ENCODE measurements around the gene CCDC87. TPM values are rescaled to one million over a fixed set of nuclear protein-coding genes. Genes with fewer than 3 reads are reported as not detected.
A peak's percentile ranks its signal among the peaks of the same experiment; 100 is the strongest.

Gene CCDC87
- total and polyA plus RNA-seq, 8 donors: 0.15 to 0.40 (median 0.32) TPM

DNA sequence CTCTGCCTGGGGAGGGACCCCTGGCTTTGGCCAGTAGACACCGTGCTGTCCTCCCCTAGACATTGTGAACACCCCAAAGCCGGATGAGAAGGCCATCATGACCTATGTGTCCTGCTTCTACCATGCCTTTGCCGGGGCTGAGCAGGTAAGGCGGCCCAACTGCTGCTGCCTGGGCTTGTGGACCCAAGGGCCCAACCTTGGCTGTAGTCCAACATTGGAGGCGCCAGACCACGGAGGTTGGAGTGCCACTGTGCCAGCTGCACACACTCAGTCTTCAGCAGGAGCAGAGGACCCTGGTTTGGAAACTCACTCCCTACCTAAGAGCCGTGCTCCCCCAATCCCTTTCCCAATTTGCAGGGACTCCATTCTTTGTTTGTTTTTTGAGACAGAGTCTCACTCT is 36.8 kb downstream of the CCDC87 start:
- ATAC-seq: no peak
- peak in 1 of 6 donors; percentile 50 for DNase-seq
- Histone ChIP-seq H3K36me3 (no peaks in the 10 kb centered on the region), H3K27me3 (no peaks in the 10 kb centered on the region), H3K4me3 (no peak overlapping the region), H3K27ac (no peak overlapping the region), H3K9me3 (no peaks in the 10 kb centered on the region), H3K4me1 (peaks cover 0 to 5% (median 0%) of the 10 kb centered on the region in 3 donors)
- intact Hi-C loops (cut with DNase I): no loop called here
- no peak for FAIRE-seq
- 72 to 76% methylated on average over 7 of the region's 7 CpGs for WGBS, 2 donors
- TF ChIP-seq, protein P1, sequence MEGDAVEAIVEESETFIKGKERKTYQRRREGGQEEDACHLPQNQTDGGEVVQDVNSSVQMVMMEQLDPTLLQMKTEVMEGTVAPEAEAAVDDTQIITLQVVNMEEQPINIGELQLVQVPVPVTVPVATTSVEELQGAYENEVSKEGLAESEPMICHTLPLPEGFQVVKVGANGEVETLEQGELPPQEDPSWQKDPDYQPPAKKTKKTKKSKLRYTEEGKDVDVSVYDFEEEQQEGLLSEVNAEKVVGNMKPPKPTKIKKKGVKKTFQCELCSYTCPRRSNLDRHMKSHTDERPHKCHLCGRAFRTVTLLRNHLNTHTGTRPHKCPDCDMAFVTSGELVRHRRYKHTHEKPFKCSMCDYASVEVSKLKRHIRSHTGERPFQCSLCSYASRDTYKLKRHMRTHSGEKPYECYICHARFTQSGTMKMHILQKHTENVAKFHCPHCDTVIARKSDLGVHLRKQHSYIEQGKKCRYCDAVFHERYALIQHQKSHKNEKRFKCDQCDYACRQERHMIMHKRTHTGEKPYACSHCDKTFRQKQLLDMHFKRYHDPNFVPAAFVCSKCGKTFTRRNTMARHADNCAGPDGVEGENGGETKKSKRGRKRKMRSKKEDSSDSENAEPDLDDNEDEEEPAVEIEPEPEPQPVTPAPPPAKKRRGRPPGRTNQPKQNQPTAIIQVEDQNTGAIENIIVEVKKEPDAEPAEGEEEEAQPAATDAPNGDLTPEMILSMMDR (IDR thresholded peaks at IDR 0.05): no peak

- TF ChIP-seq, protein P1 (IDR thresholded peaks at IDR 0.05): no peak
- H3K27me3 ChIP-seq: no peaks in the 10 kb centered on the region
- no peak for ATAC-seq
- WGBS, 2 donors: 43 to 47% methylated on average over 3 of the region's 3 CpGs
- peaks cover 0 to 5% (median 0%) of the 10 kb centered on the region in 3 donors for H3K4me1 ChIP-seq
- FAIRE-seq: no peak
- intact Hi-C loops (cut with DNase I): no loop called here
- DNase-seq: peak in 1 of 6 donors; percentile 9
- H3K36me3 ChIP-seq: no peaks in the 10 kb centered on the region
- H3K4me3 ChIP-seq: no peak overlapping the region
- H3K9me3 ChIP-seq: no peaks in the 10 kb centered on the region
- H3K27ac ChIP-seq: no peak overlapping the region
These were observed 37.4 kb downstream of the CCDC87 start for GRCh38 chr11:66555416-66555815.

DNA sequence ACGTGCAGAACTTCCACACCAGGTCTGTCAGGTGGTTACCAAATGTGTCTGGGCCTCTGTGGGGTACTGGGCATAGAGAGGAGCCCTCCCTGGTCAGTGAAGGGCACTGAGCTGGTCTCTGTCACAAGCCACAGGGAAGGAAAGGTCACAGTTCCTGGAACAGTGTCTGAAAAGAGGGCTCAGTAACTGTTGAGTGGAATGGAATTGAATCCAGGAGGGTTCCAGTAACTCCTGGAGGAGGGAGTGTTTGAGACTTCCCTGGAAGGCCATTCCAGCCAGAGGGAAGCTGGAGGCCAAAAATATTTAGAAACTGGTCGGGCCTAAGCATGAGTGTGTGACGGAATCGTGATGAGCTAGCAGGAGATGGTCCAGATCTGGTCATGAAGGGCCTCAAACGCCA is 38.3 kb downstream of the CCDC87 start:
- no peaks in the 10 kb centered on the region for H3K36me3 ChIP-seq
- H3K9me3 ChIP-seq: no peaks in the 10 kb centered on the region
- peaks cover 0 to 5% (median 0%) of the 10 kb centered on the region in 3 donors for H3K4me1 ChIP-seq
- H3K27ac ChIP-seq: no peak overlapping the region
- intact Hi-C loops (cut with DNase I): no loop called here
- TF ChIP-seq, protein P1 (IDR thresholded peaks at IDR 0.05): no peak
- no peaks in the 10 kb centered on the region for H3K27me3 ChIP-seq
- ATAC-seq (no peak), DNase-seq (no peak), FAIRE-seq (no peak)
- 72 to 78% methylated on average over 5 of the region's 5 CpGs for WGBS, 2 donors
- no peak overlapping the region for H3K4me3 ChIP-seq

GRCh38 chr11:66550887-66551286 is 42.0 kb downstream of the CCDC87 start:
- Histone ChIP-seq H3K36me3 (no peaks in the 10 kb centered on the region), H3K27me3 (no peaks in the 10 kb centered on the region), H3K4me3 (no peak overlapping the region), H3K4me1 (no peaks in the 10 kb centered on the region), H3K27ac (no peak overlapping the region), H3K9me3 (no peaks in the 10 kb centered on the region)
- ATAC-seq (no peak), FAIRE-seq (no peak), DNase-seq (no peak)
- intact Hi-C loops (cut with DNase I): no loop called here
- TF ChIP-seq, protein P1 (IDR thresholded peaks at IDR 0.05): no peak
- 67 to 88% methylated on average over 4 of the region's 4 CpGs for WGBS, 2 donors

- ATAC-seq: no peak
- WGBS, 2 donors: 89 to 97% methylated on average over 3 of the region's 3 CpGs
- FAIRE-seq: no peak
These were observed 43.2 kb downstream of the CCDC87 start for GRCh38 chr11:66549696-66550095.

More at GRCh38 chr11:66549696-66550095, 43.2 kb downstream of the CCDC87 start:
- Histone ChIP-seq H3K9me3 (no peaks in the 10 kb centered on the region), H3K27ac (no peak overlapping the region), H3K36me3 (no peaks in the 10 kb centered on the region), H3K4me1 (peaks cover 0 to 7% (median 0%) of the 10 kb centered on the region in 3 donors), H3K4me3 (no peak overlapping the region), H3K27me3 (no peaks in the 10 kb centered on the region)
- peak in 1 of 6 donors; percentile 3 for DNase-seq
- TF ChIP-seq, protein P1 (IDR thresholded peaks at IDR 0.05): no peak
- intact Hi-C loops (cut with DNase I): no loop called here

Data from pancreas (tissue), 10 donors.